ENCODE measurements around the gene FBXO34.
"Not testable (repeated sequence)": the region's sequence is repeated elsewhere in the genome, so short reads cannot be mapped to it uniquely, and the experiment has no call there.

FBXO34 gene

GRCh38 chr14:55341781-55342180, 70.6 kb downstream of the FBXO34 start:
- DNase-seq (ENCODE audit: low read depth in 2 of 2, low spot score in 1 of 2) = no peak

DNA sequence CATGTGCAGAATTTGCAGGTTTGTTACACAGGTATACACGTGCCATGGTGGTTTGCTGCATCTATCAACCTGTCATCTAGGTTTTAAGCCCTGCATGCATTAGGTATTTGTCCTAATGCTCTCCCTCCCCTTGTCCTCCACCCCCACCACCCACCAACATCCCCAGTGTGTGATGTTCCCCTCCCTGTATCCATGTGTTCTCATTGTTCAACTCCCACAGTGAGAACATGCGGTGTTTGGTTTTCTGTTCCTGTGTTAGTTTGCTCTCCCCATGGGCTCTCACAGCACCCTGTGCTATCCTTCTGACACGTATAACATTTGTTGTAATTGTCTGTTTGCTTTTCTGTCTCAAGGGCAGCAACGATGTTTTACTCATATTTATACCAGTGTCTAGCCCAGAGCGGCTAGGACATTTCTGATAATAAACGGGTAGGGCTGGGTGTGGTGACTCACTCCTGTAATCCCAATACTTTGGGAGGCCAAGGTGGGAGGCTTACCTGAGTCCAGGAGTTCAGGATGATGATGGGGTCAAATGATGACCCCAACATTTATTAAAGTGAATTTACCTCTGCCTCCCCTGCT, 73.5 kb downstream of the FBXO34 start:
- not testable (repeated sequence) for DNase-seq (ENCODE audit: low read depth in 2 of 2, low spot score in 1 of 2)

GRCh38 chr14:55347040-55347439, 75.8 kb downstream of the FBXO34 start:
- no peak for DNase-seq (ENCODE audit: low read depth in 2 of 2, low spot score in 1 of 2)

GRCh38 chr14:55347748-55348147, 76.5 kb downstream of the FBXO34 start:
- no peak for DNase-seq (ENCODE audit: low read depth in 2 of 2, low spot score in 1 of 2)

DNA sequence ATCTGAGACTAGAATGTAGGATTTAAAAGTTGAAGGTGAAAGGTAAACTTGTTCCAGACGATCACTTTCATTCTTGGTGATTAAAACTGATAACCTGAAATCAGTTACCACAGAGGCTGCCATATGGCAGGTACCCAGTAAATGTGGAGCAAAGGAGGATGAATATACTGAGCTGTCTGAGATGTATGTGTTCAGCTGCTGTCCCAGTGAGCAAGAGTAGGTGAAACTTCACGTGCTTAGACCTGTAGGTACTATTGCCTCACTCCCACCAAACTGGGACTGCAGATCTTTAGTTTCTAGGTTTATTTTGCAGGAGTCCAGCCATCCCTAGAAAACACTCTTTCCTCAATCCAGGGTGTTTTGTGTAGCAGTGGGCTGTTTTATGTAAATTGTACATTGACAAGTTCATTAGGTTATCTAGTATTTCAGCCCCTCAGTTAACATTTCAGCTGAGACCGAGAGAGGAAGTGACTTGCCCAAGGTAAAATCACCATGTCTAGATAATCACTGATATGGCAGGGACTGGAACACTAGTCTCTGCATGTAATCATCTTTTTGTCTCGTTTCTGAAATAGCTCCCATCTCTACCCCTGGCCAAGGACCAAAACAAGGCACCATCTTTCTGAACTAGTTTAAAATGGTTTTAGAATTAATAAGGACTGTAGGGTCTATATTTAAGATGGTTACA, 77.7 kb downstream of the FBXO34 start:
- no peak for DNase-seq (ENCODE audit: low read depth in 2 of 2, low spot score in 1 of 2)

- no peak for DNase-seq (ENCODE audit: low read depth in 2 of 2, low spot score in 1 of 2)
Measured at GRCh38 chr14:55349565-55349964, 78.3 kb downstream of the FBXO34 start.

DNA sequence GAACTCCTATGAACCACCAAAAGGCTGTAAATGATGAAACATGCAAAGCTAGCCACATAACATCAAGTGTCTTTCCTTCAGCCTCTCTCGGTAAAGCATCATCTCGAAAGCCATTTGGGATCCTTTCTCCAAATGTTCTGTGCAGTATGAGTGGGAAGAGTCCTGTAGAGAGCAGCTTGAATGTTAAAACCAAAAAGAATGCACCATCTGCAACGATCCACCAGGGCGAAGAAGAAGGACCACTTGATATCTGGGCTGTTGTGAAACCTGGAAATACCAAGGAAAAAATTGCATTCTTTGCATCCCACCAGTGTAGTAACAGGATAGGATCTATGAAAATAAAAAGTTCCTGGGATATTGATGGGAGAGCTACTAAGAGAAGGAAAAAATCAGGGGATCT, 79.2 kb downstream of the FBXO34 start:
- DNase-seq (ENCODE audit: low read depth in 2 of 2, low spot score in 1 of 2) = no peak

- no peak for DNase-seq (ENCODE audit: low read depth in 2 of 2, low spot score in 1 of 2)
Measured at GRCh38 chr14:55351111-55351510, 79.9 kb downstream of the FBXO34 start.

DNA sequence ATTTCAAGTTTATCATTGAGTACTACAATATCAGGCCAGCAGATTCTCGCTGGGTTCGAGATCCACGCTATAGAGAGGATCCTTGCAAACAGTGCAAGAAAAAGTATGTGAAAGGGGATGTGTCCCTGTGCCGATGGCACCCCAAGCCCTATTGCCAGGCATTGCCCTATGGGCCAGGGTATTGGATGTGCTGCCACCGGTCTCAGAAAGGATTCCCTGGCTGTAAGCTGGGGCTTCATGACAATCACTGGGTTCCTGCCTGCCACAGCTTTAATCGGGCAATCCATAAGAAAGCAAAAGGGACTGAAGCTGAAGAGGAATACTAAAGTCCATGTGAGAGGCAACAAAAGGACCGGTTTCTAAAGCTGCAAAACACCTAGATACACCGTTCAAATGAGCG, 81.0 kb downstream of the FBXO34 start:
- DNase-seq (ENCODE audit: low read depth in 2 of 2, low spot score in 1 of 2) = no peak

DNA sequence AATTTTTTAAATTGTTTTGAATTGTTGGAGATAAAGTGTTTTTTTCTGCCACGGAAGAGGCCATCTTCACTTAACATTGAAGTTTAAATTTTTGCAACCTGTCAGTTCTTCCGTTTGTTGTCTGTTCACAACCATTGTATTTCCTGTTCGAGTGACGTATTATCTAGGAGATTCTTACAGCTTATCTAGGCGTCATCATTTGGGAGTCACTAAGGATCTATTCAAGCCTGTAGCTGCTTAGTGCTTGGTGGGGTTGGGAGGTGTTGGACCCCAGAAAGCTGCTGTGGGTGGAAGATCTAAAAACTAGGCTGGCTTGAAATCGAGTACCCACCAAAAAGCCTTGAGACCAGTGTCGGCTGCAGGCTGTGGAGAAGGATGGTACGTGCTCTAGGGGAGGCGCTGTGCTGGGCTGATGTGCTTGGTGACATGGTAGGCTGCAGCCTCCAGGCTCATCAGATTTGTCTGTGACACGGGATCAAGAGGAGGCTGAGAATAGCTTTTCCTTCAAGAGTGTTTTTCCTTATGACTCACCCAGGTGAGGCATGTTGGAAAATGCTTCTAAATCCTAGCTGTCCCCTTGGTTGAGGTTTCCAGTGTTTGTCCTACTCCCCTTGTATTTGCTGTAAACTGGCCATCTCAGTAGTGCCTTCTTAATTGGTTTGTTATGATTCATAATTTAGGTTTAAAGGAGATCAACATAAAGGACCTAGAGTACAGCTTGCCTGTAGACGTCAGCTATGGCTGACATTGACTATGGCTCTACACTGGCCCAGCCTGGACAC, 82.7 kb downstream of the FBXO34 start:
- DNase-seq (ENCODE audit: low read depth in 2 of 2, low spot score in 1 of 2) = no peak

GRCh38 chr14:55354500-55354899, 83.3 kb downstream of the FBXO34 start:
- no peak for DNase-seq (ENCODE audit: low read depth in 2 of 2, low spot score in 1 of 2)

GRCh38 chr14:55355922-55356321, 84.7 kb downstream of the FBXO34 start:
- DNase-seq (ENCODE audit: low read depth in 2 of 2, low spot score in 1 of 2) = no peak

DNA sequence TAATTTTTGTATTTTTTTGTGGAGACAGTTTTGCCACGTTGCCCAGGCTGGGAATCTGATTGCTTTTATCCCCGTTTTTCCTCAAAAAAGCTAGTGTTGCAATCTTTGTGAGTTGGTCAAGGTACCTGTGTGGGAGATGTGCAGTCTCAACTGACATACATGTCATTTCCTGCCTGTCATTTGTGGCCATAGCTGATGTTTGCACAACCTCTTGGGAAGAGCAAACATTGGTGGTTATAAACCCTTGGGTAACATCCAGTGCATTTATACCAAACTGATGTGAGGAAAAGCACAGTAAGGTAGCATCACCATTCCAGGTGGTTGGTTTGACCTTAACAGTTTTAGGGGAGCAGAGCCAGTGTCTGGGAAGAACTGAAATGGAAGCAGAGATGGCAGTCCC, 85.7 kb downstream of the FBXO34 start:
- DNase-seq (ENCODE audit: low read depth in 2 of 2, low spot score in 1 of 2) = no peak

DNA sequence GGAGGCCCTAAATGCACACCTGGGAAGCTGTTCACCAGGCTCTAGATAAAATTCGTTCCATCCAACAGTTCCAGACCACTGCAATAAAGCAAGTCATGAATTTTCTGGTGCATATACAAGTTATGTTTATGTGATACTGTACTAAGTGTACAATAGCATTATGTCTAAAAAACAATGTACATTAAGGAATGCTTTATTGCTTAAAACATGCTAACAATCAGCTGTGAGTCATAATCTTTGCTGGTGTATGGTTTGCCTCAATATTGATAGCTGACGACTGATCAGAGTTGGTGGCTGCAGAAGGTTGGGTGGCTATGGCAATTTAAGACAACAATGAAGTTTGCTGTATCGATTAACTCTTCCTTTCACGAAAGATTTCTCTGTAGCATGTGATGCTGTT, 88.1 kb downstream of the FBXO34 start:
- DNase-seq (ENCODE audit: low read depth in 2 of 2, low spot score in 1 of 2) = no peak

- DNase-seq (ENCODE audit: low read depth in 2 of 2, low spot score in 1 of 2) = no peak
Measured at GRCh38 chr14:55361190-55361589, 90.0 kb downstream of the FBXO34 start.

- no peak for DNase-seq (ENCODE audit: low read depth in 2 of 2, low spot score in 1 of 2)
Measured at GRCh38 chr14:55366271-55366670, 95.0 kb downstream of the FBXO34 start.

DNA sequence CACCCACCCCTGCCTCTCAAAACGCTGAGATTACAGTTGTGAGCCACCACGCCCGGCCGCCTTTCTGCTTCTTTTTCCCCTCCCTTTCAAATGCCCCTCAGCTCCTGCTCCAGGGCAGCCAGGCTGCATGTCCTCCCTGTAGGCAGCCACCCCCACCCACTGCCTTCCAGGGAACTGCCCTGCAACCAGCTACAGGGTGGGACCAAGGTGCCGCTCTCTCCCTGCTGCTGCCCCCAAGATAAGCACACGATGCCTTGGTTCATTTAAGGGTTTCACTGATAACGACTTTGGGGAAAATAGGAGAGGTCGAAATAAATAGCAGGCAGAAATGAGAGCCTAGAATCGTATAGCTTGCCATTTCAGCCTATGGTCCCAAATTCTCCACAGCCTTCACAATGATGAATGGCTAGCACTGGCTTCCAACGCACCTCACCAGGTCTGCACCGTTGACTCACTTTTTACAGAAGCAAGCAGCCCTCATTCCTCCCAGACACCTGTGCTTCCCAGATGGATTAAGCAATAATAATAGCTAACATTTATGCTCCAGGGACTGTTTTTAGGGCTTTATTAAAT, 99.7 kb downstream of the FBXO34 start:
- no peak for DNase-seq (ENCODE audit: low read depth in 2 of 2, low spot score in 1 of 2)

DNA sequence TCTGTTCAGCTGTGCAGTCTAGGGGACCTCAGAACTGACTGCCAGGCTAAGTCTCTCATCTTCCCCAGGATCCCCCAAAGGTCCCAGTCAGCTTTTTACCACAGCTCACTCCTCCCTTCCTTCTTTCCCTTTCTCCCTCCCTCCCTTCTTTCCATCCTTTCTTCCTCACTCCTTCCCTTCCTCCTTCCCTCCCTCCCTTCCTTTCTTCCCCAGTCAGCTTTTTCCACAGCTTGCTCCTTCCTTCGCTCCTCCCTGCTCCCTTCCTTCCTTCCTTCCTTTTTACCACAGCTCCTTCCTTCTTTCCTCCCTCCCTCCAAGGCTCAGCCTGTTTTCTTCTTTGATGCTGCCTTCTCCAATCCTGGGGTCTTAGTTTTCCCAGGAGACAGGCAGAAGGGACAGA, 101.2 kb downstream of the FBXO34 start:
- DNase-seq (ENCODE audit: low read depth in 2 of 2, low spot score in 1 of 2) = no peak

GRCh38 chr14:55372825-55373224, 101.6 kb downstream of the FBXO34 start:
- no peak for DNase-seq (ENCODE audit: low read depth in 2 of 2, low spot score in 1 of 2)

GRCh38 chr14:55373784-55374705, 102.8 kb downstream of the FBXO34 start:
- no peak for DNase-seq (ENCODE audit: low read depth in 2 of 2, low spot score in 1 of 2)

DNA sequence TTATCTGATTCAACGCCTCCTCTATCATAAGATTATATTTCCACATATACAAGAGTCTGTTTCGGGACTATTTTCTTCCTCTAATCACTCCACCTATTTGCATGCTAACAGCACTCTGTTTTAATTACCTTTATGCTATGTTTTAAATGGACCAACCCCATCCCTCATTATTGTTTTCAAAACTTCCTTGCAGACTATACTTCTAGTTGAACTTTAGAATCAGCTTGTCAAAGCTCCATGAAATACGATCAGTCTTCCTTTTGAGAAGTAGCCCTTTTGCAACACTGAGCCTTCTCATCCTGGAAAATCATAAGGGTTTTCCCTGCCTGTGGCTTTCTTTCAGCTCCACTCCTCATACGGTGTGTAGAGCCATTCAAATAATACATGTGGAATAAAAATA, 103.5 kb downstream of the FBXO34 start:
- no peak for DNase-seq (ENCODE audit: low read depth in 2 of 2, low spot score in 1 of 2)

Data from stimulated activated CD8-positive, alpha-beta memory T cell treated with anti-CD3 and anti-CD28 coated beads, Interleukin-4, amount 100 ng/mL, for 4 hours (primary cell).